Mucosa of descending colon (tissue), 3 donors: ENCODE results near the gene GLT1D1. TPM values are rescaled to one million over a fixed set of nuclear protein-coding genes. Genes with fewer than 3 reads are reported as not detected.

ENCODE experiments used
- ATAC-seq: fragments of 200-7000 bp; cut with Tn5 transposase; one replicate; pipeline ENCODE4 v1.9.1; 2020; ENCODE audit warnings: mild to moderate bottlenecking, moderate library complexity
- DNase-seq, 3 donors: peaks; one replicate each; pipeline ENCODE4 v3.0.0-alpha.2; 2020
- H3K36me3 ChIP-seq: fragments of 200-600 bp; one replicate; pipeline ENCODE4 v1.8.0; 2021; ENCODE audit warnings: low read depth, mild to moderate bottlenecking
- H3K4me1 ChIP-seq: fragments of 200-600 bp; one replicate; pipeline ENCODE4 v1.8.0; 2021; ENCODE audit warnings: low read depth, mild to moderate bottlenecking
- H3K4me3 ChIP-seq: fragments of 200-600 bp; one replicate; pipeline ENCODE4 v1.8.0; 2021; ENCODE audit warnings: mild to moderate bottlenecking
- H3K9me3 ChIP-seq: fragments of 200-600 bp; one replicate; pipeline ENCODE4 v1.8.0; 2021; ENCODE audit warnings: mild to moderate bottlenecking
- CTCF ChIP-seq: fragments of 200-600 bp; IDR thresholded peaks from one replicate; pipeline ENCODE4 v1.8.0; 2022; ENCODE audit warnings: antibody characterized with exemption, mild to moderate bottlenecking
- intact Hi-C, 2 donors: fragments of 100-400 bp; cut with DNase I in 1 of 2; cut with micrococcal nuclease in 1 of 2; formaldehyde crosslinking; loops; one replicate each; pipeline versions ENCODE4 v1.11.0 to v1.11.1; 2022; cut with DNase I, micrococcal nuclease
- total RNA-seq, 3 donors: library from RNA; stranded (reverse); fragmentation: NEBNext Ultra II Directional in 2 of 3; extraction: Animal tissue kit (Norgen Biotek cat#: 25700) in 2 of 3; gene quantifications; one replicate each; pipeline versions ENCODE4 v1.2.1 to v1.2.4, GENCODE V29; 2021 to 2023
- donor health status: DM: no; HTN: no; CAD: no; lungs with moderate emphysema.
- donor health status: DM: no; HTN: no; CAD: no.
- donor health status: DM: no; HTN: yes; CAD: no.

GLT1D1 gene
- total RNA-seq, 3 donors from 2014 or later, result 0.65 to 0.73 TPM; not detected in 1

- ATAC-seq, result no peak
Observed at GRCh38 chr12:129028844-129029243, 175.6 kb downstream of the GLT1D1 start.

More at GRCh38 chr12:129028844-129029243, 175.6 kb downstream of the GLT1D1 start:
- Histone ChIP-seq H3K9me3 (peaks cover 2% of the 10 kb centered on the region), H3K4me3 (no peak overlapping the region), H3K36me3 (no peaks in the 10 kb centered on the region), H3K4me1 (no peaks in the 10 kb centered on the region)
- no peak for TF ChIP-seq CTCF
- no peak for DNase-seq
- intact Hi-C loops, result no loop called here

Other genes with a start within 250 kb of the GLT1D1 start
- 10 to 100 TPM; 15.4 to 23.4 (median 15.7) TPM for gene SLC15A4, start 29.5 kb upstream of the GLT1D1 start, total RNA-seq